ENCODE data around the gene PROX1.

DNA sequence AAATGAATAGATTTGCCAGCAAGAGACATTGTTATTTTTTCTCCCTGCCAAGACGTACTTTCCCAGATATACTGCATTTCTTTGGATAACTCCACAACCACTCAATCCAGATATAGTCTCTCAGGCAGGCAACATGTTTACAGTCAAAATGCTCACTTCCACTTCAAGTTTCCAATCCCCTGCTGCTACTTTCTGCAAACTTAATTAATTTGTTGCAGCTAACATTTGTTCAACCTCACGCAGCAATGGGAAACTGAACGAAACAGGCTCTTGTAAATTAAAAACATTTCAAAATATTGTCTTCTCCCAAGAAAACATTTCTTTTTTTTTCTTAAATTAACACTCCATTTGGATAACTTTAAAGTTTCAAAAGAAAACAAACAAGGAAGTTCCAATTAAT, 45.7 kb upstream of the PROX1 start:
- no peak for TF ChIP-seq CTCF (IDR thresholded peaks at IDR 0.05)
- no peak for TF ChIP-seq POLR2A (IDR thresholded peaks at IDR 0.05)
